Ovary (tissue), 3 donors: ENCODE measurements around the gene CELF4.

Experiments
- CTCF ChIP-seq, 3 donors: fragments of 450-650 bp in 2 of 3; fragments of 200-600 bp in 1 of 3; IDR thresholded peaks; one replicate each; pipeline versions ENCODE4 v1.5.1 to v1.8.0; 2016 to 2022; ENCODE audit warnings: antibody characterized with exemption in 3 of 3, mild to moderate bottlenecking in 1 of 3
- EP300 ChIP-seq: sonication (generic); formaldehyde crosslinking; IDR thresholded peaks from one replicate; pipeline ENCODE4 v1.6.1; 2017; ENCODE audit warnings: antibody characterized with exemption
- POLR2A ChIP-seq: fragments of 450-650 bp; IDR thresholded peaks from one replicate; pipeline ENCODE4 v1.6.1; 2017; ENCODE audit warnings: antibody characterized with exemption, mild to moderate bottlenecking, moderate library complexity
- donor health status: DM: no; HTN: no; CAD: no.

- TF ChIP-seq CTCF (IDR thresholded peaks at IDR 0.05) (no peak), EP300 (no peak), POLR2A (no peak)
Observed at GRCh38 chr18:37407571-37407970, 158.0 kb downstream of the CELF4 start.
